ENCODE data around the gene NAGLU.

Gene NAGLU

GRCh38 chr17:42494673-42495072 lies 41.4 kb upstream of the NAGLU start:
- Histone ChIP-seq H3K79me2 (ENCODE audit: insufficient read depth, low read length) (no peaks in the 10 kb centered on the region), H3K36me3 (ENCODE audit: low read length) (peaks cover 7% of the 10 kb centered on the region; the same call in 1 of the 2 replicates), H4K20me1 (ENCODE audit: low read depth, low read length) (no peaks in the 10 kb centered on the region), H2AFZ (ENCODE audit: low read depth, low read length, severe bottlenecking) (no peak overlapping the region), H3K4me3 (ENCODE audit: insufficient read depth, low read length, poor library complexity, severe bottlenecking) (no peak overlapping the region), H3K9me2 (replicated peaks; ENCODE audit: insufficient read depth, low read length) (no peaks in the 10 kb centered on the region), H3K27me3 (ENCODE audit: low read length) (no peaks in the 10 kb centered on the region), H3K4me2 (ENCODE audit: low read depth, low read length, poor library complexity, severe bottlenecking) (no peak overlapping the region), H3K9me3 (ENCODE audit: insufficient read depth, low read length) (no peaks in the 10 kb centered on the region), H3K9ac (ENCODE audit: low read length) (no peak overlapping the region), H3F3A (ENCODE audit: insufficient read depth) (no peaks in the 10 kb centered on the region), H3K27ac (ENCODE audit: low read depth, low read length) (no peak overlapping the region)
- TF ChIP-seq EZH2phosphoT487 (conservative IDR thresholded peaks at IDR 0.05; ENCODE audit: low read length) (no peak), CTCF (IDR thresholded peaks at IDR 0.05; ENCODE audit: insufficient read depth, low read length, poor library complexity, severe bottlenecking) (no peak)

DNA sequence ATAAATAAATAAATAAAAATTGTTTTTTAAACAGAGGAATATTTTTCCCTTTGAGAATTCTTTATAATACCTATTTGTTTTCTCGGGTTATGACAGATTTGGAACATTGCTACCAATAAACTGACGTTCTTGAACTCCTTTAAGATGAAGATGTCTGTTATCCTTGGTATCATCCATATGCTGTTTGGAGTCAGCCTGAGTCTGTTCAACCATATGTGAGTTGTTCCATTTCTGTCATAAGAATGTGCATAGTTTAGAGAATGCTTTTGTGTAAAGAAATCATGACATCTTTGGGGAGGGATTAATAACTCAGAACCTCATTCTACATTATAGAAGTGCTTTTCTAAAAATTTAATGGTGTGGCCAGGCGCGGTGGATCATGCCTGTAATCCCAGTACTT lies 37.2 kb upstream of the NAGLU start:
- no peaks in the 10 kb centered on the region for H3K27me3 ChIP-seq (ENCODE audit: low read length)
- H4K20me1 ChIP-seq (ENCODE audit: low read depth, low read length) = no peaks in the 10 kb centered on the region
- no peaks in the 10 kb centered on the region for H3F3A ChIP-seq (ENCODE audit: insufficient read depth)
- H3K79me2 ChIP-seq (ENCODE audit: insufficient read depth, low read length) = no peaks in the 10 kb centered on the region
- H3K36me3 ChIP-seq (ENCODE audit: low read length) = peaks cover 7% of the 10 kb centered on the region; the same call in 1 of the 2 replicates
- H3K27ac ChIP-seq (ENCODE audit: low read depth, low read length) = no peak overlapping the region
- no peak overlapping the region for H3K4me2 ChIP-seq (ENCODE audit: low read depth, low read length, poor library complexity, severe bottlenecking)
- TF ChIP-seq CTCF (IDR thresholded peaks at IDR 0.05; ENCODE audit: insufficient read depth, low read length, poor library complexity, severe bottlenecking) (no peak), EZH2phosphoT487 (conservative IDR thresholded peaks at IDR 0.05; ENCODE audit: low read length) (no peak)
- no peak overlapping the region for H3K9ac ChIP-seq (ENCODE audit: low read length)
- H2AFZ ChIP-seq (ENCODE audit: low read depth, low read length, severe bottlenecking) = no peak overlapping the region
- no peaks in the 10 kb centered on the region for H3K9me3 ChIP-seq (ENCODE audit: insufficient read depth, low read length)
- no peaks in the 10 kb centered on the region for H3K9me2 ChIP-seq (replicated peaks; ENCODE audit: insufficient read depth, low read length)
- no peak overlapping the region for H3K4me3 ChIP-seq (ENCODE audit: insufficient read depth, low read length, poor library complexity, severe bottlenecking)

DNA sequence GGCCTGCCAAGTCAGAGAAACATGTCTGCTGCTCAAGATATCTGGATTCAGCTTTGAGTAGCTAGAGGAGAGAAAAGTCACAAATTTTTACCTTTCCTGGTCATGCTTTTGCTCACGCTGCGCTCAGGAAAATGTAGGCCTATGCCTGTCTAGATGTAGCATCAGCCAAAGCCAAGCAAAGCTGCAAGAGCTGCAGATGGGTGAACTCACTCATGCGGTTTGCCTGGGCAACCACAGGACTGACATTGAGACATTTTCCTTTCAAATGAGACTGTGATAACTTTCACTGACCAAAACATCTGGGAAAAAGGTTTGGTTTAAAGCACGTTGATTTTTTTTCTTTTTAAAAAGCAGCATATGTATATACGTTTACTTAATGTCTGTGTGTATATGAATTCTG lies 34.0 kb upstream of the NAGLU start:
- no peak overlapping the region for H3K27ac ChIP-seq (ENCODE audit: low read depth, low read length)
- no peaks in the 10 kb centered on the region for H3F3A ChIP-seq (ENCODE audit: insufficient read depth)
- H3K4me2 ChIP-seq (ENCODE audit: low read depth, low read length, poor library complexity, severe bottlenecking) = no peak overlapping the region
- no peak overlapping the region for H3K9ac ChIP-seq (ENCODE audit: low read length)
- TF ChIP-seq CTCF (IDR thresholded peaks at IDR 0.05; ENCODE audit: insufficient read depth, low read length, poor library complexity, severe bottlenecking) (no peak), EZH2phosphoT487 (conservative IDR thresholded peaks at IDR 0.05; ENCODE audit: low read length) (no peak)
- no peaks in the 10 kb centered on the region for H3K27me3 ChIP-seq (ENCODE audit: low read length)
- no peak overlapping the region for H3K4me3 ChIP-seq (ENCODE audit: insufficient read depth, low read length, poor library complexity, severe bottlenecking)
- H3K79me2 ChIP-seq (ENCODE audit: insufficient read depth, low read length) = no peaks in the 10 kb centered on the region
- no peaks in the 10 kb centered on the region for H3K9me2 ChIP-seq (replicated peaks; ENCODE audit: insufficient read depth, low read length)
- no peaks in the 10 kb centered on the region for H3K36me3 ChIP-seq (ENCODE audit: low read length)
- no peaks in the 10 kb centered on the region for H4K20me1 ChIP-seq (ENCODE audit: low read depth, low read length)
- H2AFZ ChIP-seq (ENCODE audit: low read depth, low read length, severe bottlenecking) = no peak overlapping the region
- no peaks in the 10 kb centered on the region for H3K9me3 ChIP-seq (ENCODE audit: insufficient read depth, low read length)

Data from SU-DHL-6 (cell line).